ENCODE measurements around the gene NUP214.

The NUP214 gene

DNA sequence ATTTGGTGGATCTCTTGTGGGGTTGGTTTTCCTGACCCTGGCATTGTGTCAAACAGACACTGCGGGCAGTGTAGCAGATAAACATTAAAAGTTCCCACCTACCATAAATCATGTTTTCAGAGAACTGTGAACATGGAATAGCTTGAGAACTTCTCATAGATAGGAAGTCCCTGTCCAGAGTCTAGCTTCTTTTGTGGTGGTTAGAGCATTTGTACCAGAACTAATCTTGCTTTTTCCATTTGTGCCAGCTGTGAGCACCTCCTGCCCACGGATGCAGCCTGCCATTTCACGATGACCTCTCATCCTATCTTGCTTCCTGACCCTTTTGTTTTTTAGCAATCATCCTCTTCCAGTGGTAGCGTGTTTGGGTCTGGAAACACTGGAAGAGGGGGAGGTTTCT is 89.5 kb downstream of the NUP214 start (continued):
- TF ChIP-seq ZNF155 (tag by site-specific recombination; IDR thresholded peaks at IDR 0.05), result no peak
- TF ChIP-seq SP3 (tag by site-specific recombination; IDR thresholded peaks at IDR 0.05), result no peak
- no peak for TF ChIP-seq KLF1 (tag by site-specific recombination; IDR thresholded peaks at IDR 0.05)
- TF ChIP-seq GLI2 (tag by site-specific recombination; IDR thresholded peaks at IDR 0.05; ENCODE audit: borderline replicate concordance, low read depth), result no peak
- TF ChIP-seq, protein P1, sequence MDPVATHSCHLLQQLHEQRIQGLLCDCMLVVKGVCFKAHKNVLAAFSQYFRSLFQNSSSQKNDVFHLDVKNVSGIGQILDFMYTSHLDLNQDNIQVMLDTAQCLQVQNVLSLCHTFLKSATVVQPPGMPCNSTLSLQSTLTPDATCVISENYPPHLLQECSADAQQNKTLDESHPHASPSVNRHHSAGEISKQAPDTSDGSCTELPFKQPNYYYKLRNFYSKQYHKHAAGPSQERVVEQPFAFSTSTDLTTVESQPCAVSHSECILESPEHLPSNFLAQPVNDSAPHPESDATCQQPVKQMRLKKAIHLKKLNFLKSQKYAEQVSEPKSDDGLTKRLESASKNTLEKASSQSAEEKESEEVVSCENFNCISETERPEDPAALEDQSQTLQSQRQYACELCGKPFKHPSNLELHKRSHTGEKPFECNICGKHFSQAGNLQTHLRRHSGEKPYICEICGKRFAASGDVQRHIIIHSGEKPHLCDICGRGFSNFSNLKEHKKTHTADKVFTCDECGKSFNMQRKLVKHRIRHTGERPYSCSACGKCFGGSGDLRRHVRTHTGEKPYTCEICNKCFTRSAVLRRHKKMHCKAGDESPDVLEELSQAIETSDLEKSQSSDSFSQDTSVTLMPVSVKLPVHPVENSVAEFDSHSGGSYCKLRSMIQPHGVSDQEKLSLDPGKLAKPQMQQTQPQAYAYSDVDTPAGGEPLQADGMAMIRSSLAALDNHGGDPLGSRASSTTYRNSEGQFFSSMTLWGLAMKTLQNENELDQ (tag by site-specific recombination; IDR thresholded peaks at IDR 0.05; ENCODE audit: low read depth), result no peak
- no peak for TF ChIP-seq MYNN (tag by site-specific recombination; IDR thresholded peaks at IDR 0.05; ENCODE audit: borderline replicate concordance)

DNA sequence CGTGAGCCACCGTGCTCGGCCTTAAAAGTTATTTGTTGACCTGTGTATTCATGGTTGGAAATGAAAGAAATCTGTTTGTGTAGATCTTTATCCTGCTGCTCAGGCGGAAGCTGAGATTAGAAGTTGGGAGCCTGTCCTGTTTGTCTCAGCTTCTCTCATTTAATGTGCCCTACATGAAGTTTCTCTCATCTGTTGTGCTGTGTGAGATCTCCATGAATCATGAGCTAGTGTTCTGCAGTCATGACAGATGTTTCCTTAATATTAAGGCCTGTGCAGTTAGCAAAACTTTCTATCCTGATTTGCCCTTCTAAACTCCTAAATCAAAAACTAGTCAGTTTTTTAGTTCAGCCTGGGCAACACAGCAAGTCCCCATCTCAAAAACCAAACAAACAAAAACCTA is 91.4 kb downstream of the NUP214 start:
- TF ChIP-seq ZNF433 (tag by site-specific recombination; IDR thresholded peaks at IDR 0.05; ENCODE audit: low read depth), result no peak
- TF ChIP-seq ZNF596 (tag by site-specific recombination; IDR thresholded peaks at IDR 0.05), result no peak
- TF ChIP-seq ZNF561 (tag by site-specific recombination; IDR thresholded peaks at IDR 0.05; ENCODE audit: borderline replicate concordance), result no peak
- TF ChIP-seq ZNF350 (tag by site-specific recombination; IDR thresholded peaks at IDR 0.05), result no peak
- no peaks in the 10 kb centered on the region for H3K4me1 ChIP-seq (ENCODE audit: control insufficient read depth, insufficient read depth, low read length)
- no peak overlapping the region for H3K27ac ChIP-seq (ENCODE audit: extremely low read depth, low read depth, low read length)
- no peaks in the 10 kb centered on the region for H3K9me3 ChIP-seq (ENCODE audit: control insufficient read depth, insufficient read depth, low read depth, low read length)
- H3K4me3 ChIP-seq (ENCODE audit: low read depth, low read length), result no peak overlapping the region
- H3K36me3 ChIP-seq (ENCODE audit: control insufficient read depth in 2 of 2, insufficient read depth in 1 of 2, low read length in 2 of 2), result peaks cover 0 to 38% of the 10 kb centered on the region in 2 experiments; a peak in 1 of 3 replicates
- POLR2A ChIA-PET, result no interaction called here
- CTCF ChIA-PET, result interaction anchor here (0.7 to 1.3 kb wide), 3 partner anchors 11 to 1504 kb away, joined by 3 read pairs; no protein-coding TSS in a partner anchor

DNA sequence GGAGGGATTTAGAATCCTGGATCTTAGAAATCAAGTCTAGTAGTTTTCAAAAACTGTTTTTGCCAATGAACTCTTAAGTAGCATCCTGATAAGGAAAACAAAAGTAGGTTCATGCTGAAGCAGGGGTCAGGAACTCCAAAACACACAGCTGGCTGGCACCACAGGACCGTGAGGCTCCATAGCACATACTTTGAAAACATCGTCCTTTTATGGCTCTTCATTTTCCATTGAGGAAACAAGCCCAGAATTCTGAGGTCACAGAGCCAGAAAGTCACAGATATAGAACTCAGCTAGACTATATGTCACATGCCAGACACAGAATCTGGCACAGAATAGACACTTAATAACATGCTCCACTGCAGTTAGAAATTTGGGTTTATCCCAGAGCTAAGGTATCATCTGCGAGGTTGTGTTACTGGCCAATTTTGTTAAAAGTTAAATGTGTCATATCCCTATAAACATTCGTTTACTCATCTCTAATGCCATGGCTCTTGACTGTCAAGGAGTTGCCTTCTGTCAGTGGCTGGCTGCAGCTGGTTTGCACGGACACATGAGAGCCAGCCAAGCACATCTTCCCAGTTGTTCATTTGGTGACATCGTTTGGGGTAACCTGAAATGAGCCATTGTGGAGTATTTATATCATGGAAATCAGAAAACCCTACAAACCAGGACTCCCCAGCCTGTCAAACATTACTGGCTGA is 92.1 kb downstream of the NUP214 start:
- POLR2A ChIA-PET, result interaction anchor here (0.6 kb wide), 1 partner anchor 180 kb away, joined by 6 read pairs; no protein-coding TSS in a partner anchor
- H3K9me3 ChIP-seq (ENCODE audit: control insufficient read depth, insufficient read depth, low read depth, low read length), result no peaks in the 10 kb centered on the region
- H3K4me3 ChIP-seq (ENCODE audit: low read depth, low read length), result no peak overlapping the region
- no peak overlapping the region for H3K27ac ChIP-seq (ENCODE audit: extremely low read depth, low read depth, low read length)
- H3K4me1 ChIP-seq (ENCODE audit: control insufficient read depth, insufficient read depth, low read length), result no peaks in the 10 kb centered on the region
- peaks cover 0 to 40% of the 10 kb centered on the region in 2 experiments; a peak in 1 of 3 replicates for H3K36me3 ChIP-seq (ENCODE audit: control insufficient read depth in 2 of 2, insufficient read depth in 1 of 2, low read length in 2 of 2)
- CTCF ChIA-PET, result interaction anchor here (0.5 to 1.3 kb wide), 4 partner anchors 11 to 1505 kb away, joined by 3 to 5 read pairs (median 3); no protein-coding TSS in a partner anchor
- no peak for TF ChIP-seq KLF7 (tag by site-specific recombination; IDR thresholded peaks at IDR 0.05; ENCODE audit: borderline replicate concordance)
- no peak for TF ChIP-seq REPIN1 (tag by site-specific recombination; IDR thresholded peaks at IDR 0.05; ENCODE audit: low read depth)
- no peak for TF ChIP-seq ZNF843 (tag by site-specific recombination; IDR thresholded peaks at IDR 0.05)
- no peak for TF ChIP-seq ZNF157 (tag by site-specific recombination; IDR thresholded peaks at IDR 0.05)

DNA sequence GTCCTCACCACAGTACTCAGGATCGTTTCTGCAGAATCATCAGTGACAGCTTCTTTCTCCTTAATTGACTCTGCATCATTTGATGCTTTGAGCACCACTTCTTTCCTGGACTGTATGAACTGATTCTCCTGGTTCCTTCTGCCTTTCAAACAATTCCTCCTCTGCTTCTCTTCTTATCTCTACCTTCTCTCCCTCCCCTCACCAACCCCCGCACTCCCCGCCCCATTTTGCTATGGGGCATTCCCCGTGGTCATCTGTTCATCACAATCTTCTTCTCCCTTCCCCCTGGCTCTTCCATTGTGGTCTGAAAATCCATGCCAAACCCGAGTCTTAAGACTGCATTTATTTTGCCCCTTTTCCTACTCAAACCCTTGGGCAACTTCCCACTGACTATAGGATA is 93.0 kb downstream of the NUP214 start:
- no peak overlapping the region for H3K27ac ChIP-seq (ENCODE audit: extremely low read depth, low read depth, low read length)
- ChIA-PET POLR2A (no interaction called here), CTCF (interaction anchor here (0.7 kb wide), 1 partner anchor 113 kb away, joined by 3 read pairs; no protein-coding TSS in a partner anchor)
- no peak overlapping the region for H3K4me3 ChIP-seq (ENCODE audit: low read depth, low read length)
- H3K4me1 ChIP-seq (ENCODE audit: control insufficient read depth, insufficient read depth, low read length), result no peaks in the 10 kb centered on the region
- no peaks in the 10 kb centered on the region for H3K9me3 ChIP-seq (ENCODE audit: control insufficient read depth, insufficient read depth, low read depth, low read length)
- peaks cover 0 to 42% of the 10 kb centered on the region in 2 experiments; a peak in 1 of 3 replicates for H3K36me3 ChIP-seq (ENCODE audit: control insufficient read depth in 2 of 2, insufficient read depth in 1 of 2, low read length in 2 of 2)
- TF ChIP-seq ZNF221 (tag by site-specific recombination; IDR thresholded peaks at IDR 0.05; ENCODE audit: borderline replicate concordance), result no peak
- TF ChIP-seq SP2 (tag by site-specific recombination; IDR thresholded peaks at IDR 0.05), result no peak
- no peak for TF ChIP-seq KLF7 (tag by site-specific recombination; IDR thresholded peaks at IDR 0.05; ENCODE audit: borderline replicate concordance)
- no peak for TF ChIP-seq ZFP3 (tag by site-specific recombination; IDR thresholded peaks at IDR 0.05; ENCODE audit: low read depth)
- TF ChIP-seq, protein P2, sequence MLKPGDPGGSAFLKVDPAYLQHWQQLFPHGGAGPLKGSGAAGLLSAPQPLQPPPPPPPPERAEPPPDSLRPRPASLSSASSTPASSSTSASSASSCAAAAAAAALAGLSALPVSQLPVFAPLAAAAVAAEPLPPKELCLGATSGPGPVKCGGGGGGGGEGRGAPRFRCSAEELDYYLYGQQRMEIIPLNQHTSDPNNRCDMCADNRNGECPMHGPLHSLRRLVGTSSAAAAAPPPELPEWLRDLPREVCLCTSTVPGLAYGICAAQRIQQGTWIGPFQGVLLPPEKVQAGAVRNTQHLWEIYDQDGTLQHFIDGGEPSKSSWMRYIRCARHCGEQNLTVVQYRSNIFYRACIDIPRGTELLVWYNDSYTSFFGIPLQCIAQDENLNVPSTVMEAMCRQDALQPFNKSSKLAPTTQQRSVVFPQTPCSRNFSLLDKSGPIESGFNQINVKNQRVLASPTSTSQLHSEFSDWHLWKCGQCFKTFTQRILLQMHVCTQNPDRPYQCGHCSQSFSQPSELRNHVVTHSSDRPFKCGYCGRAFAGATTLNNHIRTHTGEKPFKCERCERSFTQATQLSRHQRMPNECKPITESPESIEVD (tag by site-specific recombination; IDR thresholded peaks at IDR 0.05), result no peak
- TF ChIP-seq OVOL3 (tag by site-specific recombination; IDR thresholded peaks at IDR 0.05), result no peak
- no peak for TF ChIP-seq ZBTB20 (tag by site-specific recombination; IDR thresholded peaks at IDR 0.05)
- no peak for TF ChIP-seq KLF1 (tag by site-specific recombination; IDR thresholded peaks at IDR 0.05)
- TF ChIP-seq BCL11B (tag by site-specific recombination; IDR thresholded peaks at IDR 0.05; ENCODE audit: low read depth), result no peak
- TF ChIP-seq ZBTB21 (tag by site-specific recombination; IDR thresholded peaks at IDR 0.05), result no peak
- no peak for TF ChIP-seq SETDB1 (IDR thresholded peaks at IDR 0.05; ENCODE audit: insufficient read length, low read length)
- TF ChIP-seq YY2 (tag by site-specific recombination; IDR thresholded peaks at IDR 0.05), result no peak
- no peak for TF ChIP-seq ZNF48 (tag by site-specific recombination; IDR thresholded peaks at IDR 0.05)
